ENCODE results near the gene CHFR. TPM values are rescaled to one million over a fixed set of nuclear protein-coding genes. Genes with fewer than 3 reads are reported as not detected.
"Not testable (repeated sequence)": the region's sequence is repeated elsewhere in the genome, so short reads cannot be mapped to it uniquely, and the experiment has no call there.

CHFR gene
- total and polyA plus RNA-seq, 2 experiments from 2014 or later, result 24.3 to 26.5 TPM

DNA sequence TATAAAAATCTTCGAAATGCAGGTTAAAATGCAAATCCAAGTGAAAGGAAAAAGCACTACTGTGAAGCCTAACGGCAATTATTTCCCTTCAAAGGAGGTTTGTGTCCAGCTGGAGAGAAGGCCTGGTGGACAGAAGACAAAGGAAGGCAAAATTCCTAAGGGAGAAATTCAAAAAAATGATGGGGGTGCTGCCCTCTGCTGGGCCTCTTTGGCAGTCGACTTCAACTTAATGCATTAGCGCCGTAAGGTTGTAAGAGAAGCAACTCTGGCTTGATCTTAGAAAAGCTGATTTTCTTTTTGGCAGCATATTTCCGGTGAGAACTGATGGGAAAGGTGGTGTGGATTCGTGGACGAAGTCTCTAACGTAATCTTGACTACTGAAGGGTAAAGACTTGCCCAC, 34.3 kb upstream of the CHFR start:
- Histone ChIP-seq H3K4me2 (ENCODE audit: unreplicated experiment) (no peak overlapping the region), H3F3A (ENCODE audit: insufficient read depth) (peaks cover 35% of the 10 kb centered on the region), H3K79me2 (ENCODE audit: insufficient read depth) (no peaks in the 10 kb centered on the region), H3K9me2 (ENCODE audit: insufficient read depth) (no peaks in the 10 kb centered on the region), H3K9ac (no peak overlapping the region), H3K27ac (no peak overlapping the region), H4K20me1 (ENCODE audit: insufficient read depth) (no peaks in the 10 kb centered on the region), H3K9me3 (ENCODE audit: low read depth) (peaks cover 33% of the 10 kb centered on the region), H2AFZ (no peak overlapping the region), H3K4me3 (no peak overlapping the region), H3K4me1 (ENCODE audit: insufficient read depth) (no peaks in the 10 kb centered on the region), H3K27me3 (replicated peaks; ENCODE audit: insufficient read depth) (no peaks in the 10 kb centered on the region), H3K36me3 (ENCODE audit: low read depth) (peaks cover 51% of the 10 kb centered on the region)
- 84 to 89% methylated on average over 9 of the region's 9 CpGs for WGBS, 2 experiments (ENCODE audit: low coverage in 1 of 2, low lambda C conversion rate in 2 of 2, missing lambda C conversion rate in 2 of 2)
- TF ChIP-seq EZH2 (IDR thresholded peaks at IDR 0.05; ENCODE audit: insufficient read depth, poor library complexity, severe bottlenecking) (no peak), EZH2phosphoT487 (IDR thresholded peaks at IDR 0.05; ENCODE audit: insufficient read depth, low read depth) (no peak)
- in situ Hi-C loops (cut with MboI), result no loop called here
- no peak for DNase-seq

DNA sequence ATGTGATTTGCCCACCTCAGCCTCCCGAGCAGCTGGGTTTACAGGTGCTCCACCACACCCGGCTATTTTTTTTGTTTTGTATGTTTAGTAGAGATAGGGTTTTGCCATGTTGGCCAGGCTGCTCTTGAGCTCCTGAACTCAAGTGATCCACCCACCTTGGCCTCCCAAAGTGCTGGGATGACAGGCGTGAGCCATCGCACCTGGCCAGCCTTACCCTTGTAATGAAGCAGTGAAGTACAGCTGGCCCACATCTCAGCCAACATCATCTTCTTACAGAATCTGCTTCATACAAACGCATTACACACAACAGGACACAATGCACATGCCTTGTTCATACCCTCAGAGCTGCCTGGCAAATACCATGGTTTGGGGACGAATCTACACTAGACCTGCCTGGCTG, 31.3 kb upstream of the CHFR start:
- Histone ChIP-seq H3K4me2 (ENCODE audit: unreplicated experiment) (no peak overlapping the region), H3K9ac (no peak overlapping the region), H3K9me2 (ENCODE audit: insufficient read depth) (no peaks in the 10 kb centered on the region), H3K27me3 (replicated peaks; ENCODE audit: insufficient read depth) (no peaks in the 10 kb centered on the region), H3K79me2 (ENCODE audit: insufficient read depth) (no peaks in the 10 kb centered on the region), H3K36me3 (ENCODE audit: low read depth) (peaks cover 27% of the 10 kb centered on the region), H2AFZ (no peak overlapping the region), H3K4me3 (no peak overlapping the region), H3K4me1 (ENCODE audit: insufficient read depth) (no peaks in the 10 kb centered on the region), H3F3A (ENCODE audit: insufficient read depth) (peaks cover 7% of the 10 kb centered on the region; the same call in 1 of the 2 replicates), H4K20me1 (ENCODE audit: insufficient read depth) (no peaks in the 10 kb centered on the region), H3K27ac (no peak overlapping the region), H3K9me3 (ENCODE audit: low read depth) (peaks cover 26% of the 10 kb centered on the region)
- no peak for DNase-seq
- WGBS, 2 experiments (ENCODE audit: low coverage in 1 of 2, low lambda C conversion rate in 2 of 2, missing lambda C conversion rate in 2 of 2), result 97 to 98% methylated on average over 6 of the region's 6 CpGs
- in situ Hi-C loops (cut with MboI), result no loop called here
- TF ChIP-seq EZH2phosphoT487 (IDR thresholded peaks at IDR 0.05; ENCODE audit: insufficient read depth, low read depth) (no peak), EZH2 (IDR thresholded peaks at IDR 0.05; ENCODE audit: insufficient read depth, poor library complexity, severe bottlenecking) (no peak)

DNA sequence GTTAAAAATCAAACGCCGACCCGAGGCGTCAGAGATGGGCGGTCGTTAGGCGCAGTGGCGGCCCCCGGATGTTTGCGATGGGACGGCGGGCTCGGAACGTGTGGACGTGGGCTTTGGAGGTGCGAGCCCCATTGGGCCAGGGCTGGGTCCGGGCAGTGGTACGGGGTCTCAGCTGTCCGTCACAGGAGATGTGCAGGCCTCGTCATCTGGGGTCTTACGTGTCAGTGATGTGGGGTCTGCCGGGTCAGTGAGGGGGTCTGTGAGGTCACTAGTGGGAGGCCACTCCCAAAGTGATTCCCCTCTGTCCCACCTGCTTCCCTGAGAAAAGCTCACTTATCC, 21.6 kb upstream of the CHFR start:
- Histone ChIP-seq H3K36me3 (ENCODE audit: low read depth) (no peaks in the 10 kb centered on the region), H3K27ac (peak overlapping the region; percentile 88), H3F3A (ENCODE audit: insufficient read depth) (no peaks in the 10 kb centered on the region; the same call in 1 of the 2 replicates), H3K9me2 (ENCODE audit: insufficient read depth) (no peaks in the 10 kb centered on the region), H3K9me3 (ENCODE audit: low read depth) (no peaks in the 10 kb centered on the region), H3K4me3 (peak overlapping the region; percentile 78), H3K4me2 (ENCODE audit: unreplicated experiment) (peak overlapping the region; percentile 64), H3K27me3 (replicated peaks; ENCODE audit: insufficient read depth) (no peaks in the 10 kb centered on the region), H4K20me1 (ENCODE audit: insufficient read depth) (no peaks in the 10 kb centered on the region), H2AFZ (peak overlapping the region; percentile 92), H3K4me1 (ENCODE audit: insufficient read depth) (no peaks in the 10 kb centered on the region), H3K79me2 (ENCODE audit: insufficient read depth) (no peaks in the 10 kb centered on the region), H3K9ac (peak overlapping the region; percentile 85)
- no peak for TF ChIP-seq EZH2 (IDR thresholded peaks at IDR 0.05; ENCODE audit: insufficient read depth, poor library complexity, severe bottlenecking)
- no peak for TF ChIP-seq EZH2phosphoT487 (IDR thresholded peaks at IDR 0.05; ENCODE audit: insufficient read depth, low read depth)
- WGBS, 2 experiments (ENCODE audit: low coverage in 1 of 2, low lambda C conversion rate in 2 of 2, missing lambda C conversion rate in 2 of 2), result 4 to 5% methylated on average over 20 to 21 of the region's 22 CpGs
- in situ Hi-C loops (cut with MboI), result no loop called here
- DNase-seq, result no peak

DNA sequence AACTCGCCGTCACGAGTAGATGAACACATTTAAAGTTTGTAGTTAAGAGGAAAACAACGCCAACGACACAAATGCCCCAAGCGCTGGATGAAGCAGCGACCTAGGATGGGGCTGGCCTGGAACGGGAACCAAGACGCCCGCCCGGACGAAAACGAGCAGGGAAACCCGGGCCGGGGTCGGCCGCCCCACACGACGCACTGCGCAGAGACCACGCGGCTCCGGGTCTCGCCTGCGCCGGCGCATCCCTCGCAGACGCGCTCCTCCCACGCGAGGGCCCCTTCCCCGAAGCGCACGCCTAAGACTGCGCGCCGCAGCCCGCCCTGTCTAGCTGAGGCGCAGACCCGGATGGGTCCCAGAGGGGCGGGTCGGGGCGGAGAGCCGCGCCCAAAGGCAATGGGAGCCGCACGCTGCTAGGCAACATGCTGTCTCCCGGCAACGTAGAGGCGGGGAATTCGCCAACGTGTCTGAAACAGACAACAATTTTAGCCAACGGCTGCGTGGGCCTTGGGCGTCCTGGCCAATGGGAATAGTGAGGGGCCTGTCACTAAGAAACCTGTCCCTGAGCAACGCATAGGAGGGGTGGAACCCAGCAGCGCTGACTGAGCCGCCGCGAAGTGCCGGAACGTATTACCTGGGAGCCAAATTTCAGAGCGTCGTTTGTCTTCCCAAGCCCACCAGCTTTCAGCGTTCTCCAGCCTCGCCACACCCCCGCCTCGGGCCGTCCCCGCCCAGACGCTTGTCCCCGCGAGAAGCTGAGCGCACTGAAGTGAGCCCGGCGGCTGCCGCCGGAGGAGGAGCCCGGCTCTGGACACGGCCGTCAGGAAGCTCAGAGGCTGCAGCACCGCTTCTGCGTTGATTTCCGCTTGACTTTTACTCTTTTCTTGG, 21.0 kb upstream of the CHFR start:
- no peaks in the 10 kb centered on the region for H3K9me2 ChIP-seq (ENCODE audit: insufficient read depth)
- no peaks in the 10 kb centered on the region; the same call in 1 of the 2 replicates for H3F3A ChIP-seq (ENCODE audit: insufficient read depth)
- H3K4me3 ChIP-seq, result peak overlapping the region; percentile 78
- no peaks in the 10 kb centered on the region for H3K36me3 ChIP-seq (ENCODE audit: low read depth)
- H3K27me3 ChIP-seq (replicated peaks; ENCODE audit: insufficient read depth), result no peaks in the 10 kb centered on the region
- H4K20me1 ChIP-seq (ENCODE audit: insufficient read depth), result no peaks in the 10 kb centered on the region
- peak overlapping the region; percentile 85 for H3K9ac ChIP-seq
- WGBS, 2 experiments (ENCODE audit: low coverage in 1 of 2, low lambda C conversion rate in 2 of 2, missing lambda C conversion rate in 2 of 2), result 1% methylated on average over 76 to 81 of the region's 85 CpGs
- peak overlapping the region; percentile 69 for H3K4me2 ChIP-seq (ENCODE audit: unreplicated experiment)
- peak overlapping the region; percentile 88 for H3K27ac ChIP-seq
- in situ Hi-C loops (cut with MboI), result no loop called here
- TF ChIP-seq EZH2phosphoT487 (IDR thresholded peaks at IDR 0.05; ENCODE audit: insufficient read depth, low read depth) (no peak), EZH2 (IDR thresholded peaks at IDR 0.05; ENCODE audit: insufficient read depth, poor library complexity, severe bottlenecking) (no peak)
- H3K4me1 ChIP-seq (ENCODE audit: insufficient read depth), result no peaks in the 10 kb centered on the region
- H3K79me2 ChIP-seq (ENCODE audit: insufficient read depth), result no peaks in the 10 kb centered on the region
- peak; percentile 99 for DNase-seq
- peak overlapping the region; percentile 92 for H2AFZ ChIP-seq
- H3K9me3 ChIP-seq (ENCODE audit: low read depth), result no peaks in the 10 kb centered on the region

DNA sequence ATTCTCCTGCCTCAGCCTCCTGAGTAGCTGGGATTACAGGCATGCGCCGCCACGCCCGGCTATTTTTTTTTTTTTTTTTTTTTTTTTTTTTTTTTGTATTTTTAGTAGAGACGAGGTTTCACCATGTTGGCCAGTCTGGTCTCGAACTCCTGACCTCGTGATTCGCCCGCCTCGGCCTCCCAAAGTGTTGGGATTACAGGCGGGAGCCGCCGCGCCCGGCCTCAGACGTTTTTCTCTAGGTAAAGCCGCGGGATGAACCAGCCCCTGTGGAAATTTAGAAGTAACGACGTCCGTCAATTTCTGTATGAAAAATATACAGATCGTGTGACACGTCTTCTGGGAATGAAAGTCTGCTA, 20.4 kb upstream of the CHFR start:
- H3K9me3 ChIP-seq (ENCODE audit: low read depth); H3K9me2 ChIP-seq (ENCODE audit: insufficient read depth); DNase-seq; H4K20me1 ChIP-seq (ENCODE audit: insufficient read depth); H3K4me1 ChIP-seq (ENCODE audit: insufficient read depth); in situ Hi-C loops (cut with MboI); H3K79me2 ChIP-seq (ENCODE audit: insufficient read depth); H3F3A ChIP-seq (ENCODE audit: insufficient read depth); H3K36me3 ChIP-seq (ENCODE audit: low read depth); H3K27me3 ChIP-seq (replicated peaks; ENCODE audit: insufficient read depth): not testable (repeated sequence)
- Histone ChIP-seq H3K4me2 (ENCODE audit: unreplicated experiment) (peak overlapping the region; percentile 69), H3K4me3 (peak overlapping the region; percentile 78), H2AFZ (peak overlapping the region; percentile 92), H3K27ac (peak overlapping the region; percentile 88), H3K9ac (peak overlapping the region; percentile 85)
- 3 to 4% methylated on average over 20 to 23 of the region's 23 CpGs for WGBS, 2 experiments (ENCODE audit: low coverage in 1 of 2, low lambda C conversion rate in 2 of 2, missing lambda C conversion rate in 2 of 2)

Measured in GM23248 (cell line).